HG03460 (cell line): ENCODE results near the gene ERAS.
"Not testable (repeated sequence)": the region's sequence is repeated elsewhere in the genome, so short reads cannot be mapped to it uniquely, and the experiment has no call there.

Experiments used
- ATAC-seq: cut with Tn5 transposase; IDR thresholded peaks from one replicate; pipeline ENCODE4 v1.9.1; 2021; ENCODE audit not compliant: unreplicated experiment

ERAS gene

GRCh38 chrX:48794911-48795515 lies 31.3 kb upstream of the ERAS start:
- ATAC-seq = no peak

- ATAC-seq = no peak
Observed at GRCh38 chrX:48798318-48798717, 28.0 kb upstream of the ERAS start.

GRCh38 chrX:48800574-48801279 lies 25.6 kb upstream of the ERAS start:
- no peak for ATAC-seq

- ATAC-seq = peak; percentile 89
Observed at GRCh38 chrX:48801280-48802088, 24.8 kb upstream of the ERAS start, which contains the start of gene HDAC6. Gene HDAC6 (plus strand): TSS chrX:48802067. CDS start chrX:48802693, 626 bp downstream.

- peak; percentile 52 for ATAC-seq
Observed at GRCh38 chrX:48802089-48802904, 24.0 kb upstream of the ERAS start.

GRCh38 chrX:48802905-48803200 lies 23.5 kb upstream of the ERAS start:
- ATAC-seq = no peak

- ATAC-seq = no peak
Observed at GRCh38 chrX:48806081-48806480, 20.2 kb upstream of the ERAS start.

- ATAC-seq = no peak
Observed at GRCh38 chrX:48813644-48814043, 12.7 kb upstream of the ERAS start.

GRCh38 chrX:48814722-48815121 lies 11.6 kb upstream of the ERAS start:
- ATAC-seq = no peak

GRCh38 chrX:48815266-48815665 lies 11.0 kb upstream of the ERAS start:
- no peak for ATAC-seq

- no peak for ATAC-seq
Observed at GRCh38 chrX:48816014-48816810, 10.1 kb upstream of the ERAS start.

GRCh38 chrX:48818098-48818497 lies 8.2 kb upstream of the ERAS start:
- ATAC-seq = no peak

GRCh38 chrX:48818866-48819265 lies 7.4 kb upstream of the ERAS start:
- no peak for ATAC-seq

- ATAC-seq = not testable (repeated sequence)
Observed at GRCh38 chrX:48819394-48819793, 6.9 kb upstream of the ERAS start.

- no peak for ATAC-seq
Observed at GRCh38 chrX:48823053-48823452, 3.3 kb upstream of the ERAS start.

- no peak for ATAC-seq
Observed at GRCh38 chrX:48824066-48824465, 2.2 kb upstream of the ERAS start.

GRCh38 chrX:48826876-48827653 lies 752 bp downstream of the ERAS start:
- no peak for ATAC-seq

GRCh38 chrX:48827654-48827968 lies 1.3 kb downstream of the ERAS start:
- no peak for ATAC-seq

- no peak for ATAC-seq
Observed at GRCh38 chrX:48829016-48829735, 2.9 kb downstream of the ERAS start.
